ENCODE results near the gene PRRX2. TPM values are rescaled to one million over a fixed set of nuclear protein-coding genes. Genes with fewer than 3 reads are reported as not detected.
"Not testable (repeated sequence)": the region's sequence is repeated elsewhere in the genome, so short reads cannot be mapped to it uniquely, and the experiment has no call there.

The PRRX2 gene
- polyA plus RNA-seq, 3 donors = 0.92 to 13.4 (median 9.3) TPM

DNA sequence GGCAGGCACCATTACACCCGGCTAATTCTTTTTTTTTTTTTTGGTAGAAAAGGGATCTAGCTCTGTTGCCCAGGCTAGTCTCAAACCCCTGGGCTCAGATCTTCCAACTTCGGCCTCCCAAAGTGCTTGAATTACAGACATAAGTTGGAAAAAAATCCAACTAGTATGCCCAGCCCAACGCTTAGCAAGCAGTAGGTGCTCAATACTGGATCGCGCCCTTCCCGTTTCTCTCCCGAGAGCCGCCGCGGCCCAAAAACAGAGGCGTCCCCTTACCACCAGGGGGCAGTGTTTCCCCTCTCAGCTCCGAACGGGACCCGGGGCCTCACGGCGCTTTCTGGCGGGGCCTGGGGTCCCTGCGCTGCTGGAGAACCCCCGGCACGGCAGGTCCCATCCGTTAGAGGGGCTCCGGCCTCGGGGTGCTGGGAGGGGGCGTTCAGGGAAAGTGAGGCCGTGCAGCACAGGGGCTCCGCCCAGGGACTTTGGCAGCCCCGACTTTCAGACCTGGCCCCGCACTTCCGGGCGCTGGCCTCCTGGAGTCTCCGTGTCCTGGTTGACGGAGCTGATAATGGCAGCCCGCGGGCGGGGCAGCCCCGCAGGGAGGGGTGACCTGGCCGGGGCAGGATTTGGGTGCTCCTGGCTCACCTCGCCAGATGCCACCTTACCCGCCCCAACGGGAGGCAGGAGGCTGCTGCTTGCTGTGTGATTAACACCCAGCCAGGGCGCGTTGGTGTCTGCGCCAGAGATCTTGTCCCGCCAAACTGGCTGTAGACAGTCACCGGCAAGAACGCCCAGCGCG lies 72.2 kb downstream of the PRRX2 start:
- WGBS, 3 donors = 5 to 9% (median 6%) methylated on average over 42 to 48 of the region's 48 CpGs
- no peak overlapping the region for H3K27ac ChIP-seq (ENCODE audit: low read depth, low read length)

GRCh38 chr9:129739432-129739831 lies 74.0 kb downstream of the PRRX2 start:
- WGBS, 3 donors = 90 to 93% (median 91%) methylated on average over 16 of the region's 16 CpGs
- no peak overlapping the region for H3K27ac ChIP-seq (ENCODE audit: low read depth, low read length)

DNA sequence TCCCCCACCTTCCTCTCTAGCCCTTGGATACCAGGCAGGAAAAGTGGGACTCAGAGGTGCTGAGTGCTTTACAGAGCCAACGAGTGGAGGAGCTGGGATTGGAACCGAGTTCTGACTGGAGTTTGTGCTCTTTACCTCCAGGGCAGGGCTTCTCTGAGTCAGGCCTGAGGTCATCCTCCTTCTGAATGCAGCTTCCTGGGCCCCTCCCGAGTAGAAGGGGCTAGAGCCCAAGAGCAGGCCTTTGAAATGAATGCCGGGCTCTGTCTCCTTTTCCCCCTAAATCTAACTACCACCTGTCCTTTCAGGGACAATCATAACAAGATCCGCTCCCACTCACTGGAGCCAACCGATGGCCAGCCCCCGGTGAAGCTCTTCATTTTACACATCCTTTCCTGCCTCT lies 74.7 kb downstream of the PRRX2 start:
- 80 to 85% (median 82%) methylated on average over 7 of the region's 7 CpGs for WGBS, 3 donors
- H3K27ac ChIP-seq (ENCODE audit: low read depth, low read length) = no peak overlapping the region

DNA sequence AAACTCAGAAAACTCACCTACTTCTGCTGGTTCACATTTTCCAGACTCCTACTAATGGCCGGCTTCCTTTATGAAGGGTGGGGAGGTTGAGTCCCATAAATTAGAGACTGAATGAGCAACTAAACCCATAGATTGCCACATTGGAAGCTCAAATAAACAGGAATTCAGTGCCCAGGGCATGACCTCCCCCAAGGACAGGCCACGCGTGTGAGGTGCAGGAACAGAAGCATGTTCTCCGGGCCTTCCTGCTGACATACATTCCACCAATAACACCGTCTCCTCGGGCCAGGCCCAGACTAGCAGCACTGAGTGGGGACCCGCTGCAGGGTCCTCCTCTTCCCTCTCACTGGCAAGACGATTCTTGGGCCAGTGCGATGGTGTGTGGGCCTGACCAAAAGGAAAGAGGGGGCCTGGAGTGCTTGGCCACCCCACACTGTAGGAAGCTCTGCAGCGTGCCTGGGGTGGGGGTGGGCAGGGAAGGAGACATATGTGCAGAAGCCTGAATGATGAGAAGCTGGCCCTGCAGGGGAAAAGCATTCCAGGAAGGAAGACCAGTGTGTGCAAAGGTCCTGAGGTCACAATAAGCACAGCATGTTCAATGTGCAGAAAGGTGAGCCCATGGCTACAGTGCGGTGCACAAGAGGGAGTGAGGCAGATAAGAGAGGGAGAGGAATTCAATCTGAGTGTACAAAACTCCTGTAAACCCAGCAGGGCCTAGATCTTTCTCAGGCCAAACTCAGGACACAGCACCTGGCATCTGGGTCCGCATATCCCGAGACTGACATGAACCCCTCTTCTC lies 75.4 kb downstream of the PRRX2 start:
- no peak overlapping the region for H3K27ac ChIP-seq (ENCODE audit: low read depth, low read length)
- WGBS, 3 donors = 94 to 97% (median 96%) methylated on average over 12 to 13 of the region's 13 CpGs

DNA sequence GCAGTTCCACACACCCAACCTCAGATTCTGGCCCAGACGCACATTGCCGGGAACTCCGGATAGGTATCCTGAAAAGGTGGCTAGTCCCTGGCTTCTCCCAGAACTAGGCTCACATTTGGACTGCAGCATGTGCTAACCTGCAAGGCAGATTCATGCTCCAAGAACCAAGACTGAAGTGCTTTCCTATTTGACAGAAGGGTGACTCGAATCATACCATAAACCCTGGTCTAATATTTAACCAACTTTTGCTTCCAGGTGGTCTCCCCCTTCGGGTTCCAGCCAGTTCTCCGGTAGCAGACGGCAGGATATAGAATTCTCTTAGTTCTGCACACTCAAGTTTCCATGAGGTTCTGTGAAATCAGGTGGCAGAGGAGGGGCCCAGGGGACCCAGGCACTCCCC lies 79.8 kb downstream of the PRRX2 start:
- 71 to 93% (median 87%) methylated on average over 7 of the region's 7 CpGs for WGBS, 3 donors

GRCh38 chr9:129746092-129746777 lies 80.8 kb downstream of the PRRX2 start:
- WGBS, 3 donors = 70 to 71% (median 71%) methylated on average over 9 of the region's 9 CpGs

More for the DNA sequence above, 79.8 kb downstream of the PRRX2 start:
- no peak overlapping the region for H3K27ac ChIP-seq (ENCODE audit: low read depth, low read length)

DNA sequence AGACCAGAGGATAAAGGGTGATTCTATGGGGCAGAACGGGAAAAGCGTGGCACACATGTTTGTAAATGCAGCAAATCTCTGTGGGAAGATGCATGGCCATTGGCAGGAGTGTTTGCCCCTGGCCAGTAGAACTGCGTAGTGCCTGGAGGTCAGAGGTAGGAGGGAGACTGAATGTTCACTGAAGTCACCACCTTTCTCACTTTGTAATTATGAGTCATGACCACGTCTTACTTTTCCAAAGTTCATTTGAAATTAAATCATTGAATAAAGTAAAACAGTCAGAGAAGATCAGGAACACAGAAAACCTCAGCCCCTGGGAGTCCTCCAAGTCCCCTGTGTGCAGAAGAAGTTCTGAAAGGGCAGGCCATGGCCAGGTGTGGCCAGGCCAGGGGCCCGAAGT lies 82.8 kb downstream of the PRRX2 start:
- 88 to 90% (median 89%) methylated on average over 5 of the region's 5 CpGs for WGBS, 3 donors

More at GRCh38 chr9:129746092-129746777, 80.8 kb downstream of the PRRX2 start:
- no peak overlapping the region for H3K27ac ChIP-seq (ENCODE audit: low read depth, low read length)

DNA sequence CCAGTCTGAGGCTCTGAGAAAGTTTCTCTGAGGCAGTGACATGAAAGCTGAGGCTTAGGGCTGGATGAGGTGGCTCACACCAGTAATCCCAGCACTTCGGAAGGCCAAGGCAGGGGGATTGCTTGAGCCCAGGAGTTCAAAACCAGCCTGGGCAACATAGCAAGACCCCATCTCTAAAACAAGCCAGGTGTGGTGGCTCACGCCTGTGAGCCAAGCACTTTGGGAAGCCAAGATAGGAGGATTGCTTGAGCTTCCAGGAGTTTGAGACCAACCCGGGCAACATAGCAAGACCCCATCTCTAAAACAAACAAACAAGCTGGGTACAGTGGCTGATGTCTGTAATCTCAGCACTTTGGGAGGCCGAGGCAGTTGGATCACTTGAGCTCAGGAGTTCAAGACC lies 83.6 kb downstream of the PRRX2 start:
- H3K27ac ChIP-seq (ENCODE audit: low read depth, low read length) = not testable (repeated sequence)
- WGBS, 3 donors = 89 to 99% (median 94%) methylated on average over 4 of the region's 4 CpGs

More for the DNA sequence above, 82.8 kb downstream of the PRRX2 start:
- no peak overlapping the region for H3K27ac ChIP-seq (ENCODE audit: low read depth, low read length)

DNA sequence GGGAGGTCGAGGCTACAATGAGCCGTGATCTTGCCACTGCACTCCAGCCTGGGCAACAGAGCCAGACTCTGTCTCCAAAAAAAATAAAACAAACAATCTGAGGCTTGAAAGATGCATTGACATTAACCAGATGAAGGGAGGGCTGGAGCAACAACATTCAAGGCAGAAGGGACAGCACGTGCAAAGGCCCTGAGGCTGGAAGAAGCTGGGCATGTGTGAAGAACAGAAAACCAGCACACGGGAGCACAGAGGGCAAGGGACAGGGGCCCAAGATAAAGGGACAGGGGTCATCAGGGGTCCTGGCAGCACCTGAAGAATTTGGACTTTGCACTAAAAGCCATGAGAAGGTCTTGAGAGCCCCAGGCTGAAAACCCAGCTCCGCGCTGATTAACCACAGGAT lies 84.1 kb downstream of the PRRX2 start:
- no peak overlapping the region for H3K27ac ChIP-seq (ENCODE audit: low read depth, low read length)
- WGBS, 3 donors = 93 to 96% (median 94%) methylated on average over 6 of the region's 6 CpGs

DNA sequence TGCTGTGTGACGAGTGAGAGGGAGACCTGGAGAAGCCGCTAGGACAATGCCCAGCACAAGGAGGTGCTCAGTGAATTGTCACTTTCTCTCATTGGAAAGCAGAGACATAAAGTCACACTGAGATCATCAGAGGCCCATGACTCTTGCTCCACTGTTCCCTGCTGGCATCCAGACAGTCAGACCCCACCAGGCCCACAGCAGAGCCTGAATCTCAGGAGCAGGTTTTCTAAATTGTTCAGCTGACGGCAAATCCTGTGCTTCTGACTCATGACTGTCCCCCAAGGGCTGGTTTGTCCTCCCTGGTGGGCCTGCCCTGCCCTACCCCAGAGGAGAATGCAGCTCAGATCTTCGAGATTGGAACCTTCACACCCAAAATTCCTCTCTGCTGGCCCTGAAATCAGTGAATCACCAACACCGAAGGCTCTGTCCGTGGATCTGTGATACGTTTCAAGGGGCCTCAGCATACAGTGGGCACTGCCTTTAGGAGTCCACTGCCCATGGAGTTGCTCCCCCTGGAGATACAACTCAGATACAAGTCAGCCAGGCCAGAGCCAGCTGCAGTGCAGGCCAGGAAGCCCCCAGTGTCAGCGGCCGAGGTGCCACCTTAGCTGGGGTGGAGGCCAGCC lies 84.7 kb downstream of the PRRX2 start:
- WGBS, 3 donors = 80 to 86% (median 82%) methylated on average over 9 of the region's 9 CpGs
- H3K27ac ChIP-seq (ENCODE audit: low read depth, low read length) = no peak overlapping the region

- H3K27ac ChIP-seq (ENCODE audit: low read depth, low read length) = no peak overlapping the region
- WGBS, 3 donors = 36 to 40% (median 39%) methylated on average over 31 of the region's 31 CpGs
Observed at GRCh38 chr9:129751841-129752801, 86.7 kb downstream of the PRRX2 start.

- WGBS, 3 donors = 14 to 21% (median 20%) methylated on average over 23 of the region's 23 CpGs
Observed at GRCh38 chr9:129752900-129753729, 87.7 kb downstream of the PRRX2 start, which contains the start of gene PTGES. Gene PTGES, minus strand, starts transcription at chr9:129753042. Its CDS starts 30 bp downstream, at chr9:129753012.

GRCh38 chr9:129755151-129755550 lies 89.7 kb downstream of the PRRX2 start:
- 75 to 93% (median 93%) methylated on average over 5 of the region's 5 CpGs for WGBS, 3 donors
- no peak overlapping the region for H3K27ac ChIP-seq (ENCODE audit: low read depth, low read length)

More at GRCh38 chr9:129752900-129753729, 87.7 kb downstream of the PRRX2 start, which contains the start of gene PTGES:
- H3K27ac ChIP-seq (ENCODE audit: low read depth, low read length) = no peak within 1 kb of the TSS

GRCh38 chr9:129756191-129756590 lies 90.7 kb downstream of the PRRX2 start:
- 88 to 95% (median 93%) methylated on average over 6 of the region's 6 CpGs for WGBS, 3 donors
- H3K27ac ChIP-seq (ENCODE audit: low read depth, low read length) = no peak overlapping the region

DNA sequence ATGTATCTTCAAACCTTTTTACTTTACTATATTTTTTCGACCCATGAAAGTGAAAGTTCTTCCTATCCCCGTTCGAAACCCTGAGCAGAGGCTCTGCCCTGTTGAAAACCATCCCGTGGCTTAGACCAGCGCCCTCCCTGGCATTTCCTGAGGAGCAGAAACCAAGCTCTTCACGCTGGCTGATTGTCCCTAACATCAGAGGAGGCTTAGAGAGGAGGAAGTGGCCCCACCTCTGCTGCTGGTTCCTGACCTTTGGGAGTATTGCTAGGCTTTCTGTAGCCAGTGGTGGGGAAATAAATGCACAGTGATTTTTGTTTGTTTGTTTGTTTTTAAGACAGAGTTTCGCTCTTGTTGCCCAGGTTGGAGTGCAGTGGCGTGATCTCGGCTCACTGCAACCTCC lies 91.6 kb downstream of the PRRX2 start:
- no peak overlapping the region for H3K27ac ChIP-seq (ENCODE audit: low read depth, low read length)
- 51 to 74% (median 51%) methylated on average over 9 of the region's 9 CpGs for WGBS, 3 donors

DNA sequence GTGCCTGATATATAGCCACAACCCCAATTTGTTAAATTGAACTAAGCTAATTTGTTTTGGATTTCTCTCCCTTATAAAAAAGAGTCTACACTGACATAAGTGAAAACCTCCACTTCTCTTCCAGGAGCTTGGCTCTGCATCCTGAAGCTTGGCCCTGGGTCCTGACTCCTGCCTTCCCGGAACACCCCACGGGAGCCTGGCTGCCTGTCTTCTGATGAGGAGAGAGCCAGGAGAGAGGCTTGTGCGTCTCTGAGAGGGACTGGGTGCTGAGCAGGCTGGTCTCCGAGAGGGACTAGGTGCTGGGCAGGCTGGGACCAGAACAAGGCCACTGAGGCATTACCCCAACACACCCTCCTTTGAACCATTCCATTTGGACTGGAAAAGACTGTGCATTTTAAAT lies 93.9 kb downstream of the PRRX2 start:
- H3K27ac ChIP-seq (ENCODE audit: low read depth, low read length) = no peak overlapping the region
- 66 to 85% (median 70%) methylated on average over 4 of the region's 4 CpGs for WGBS, 3 donors
